Right lobe of liver (tissue), 6 donors: ENCODE data around the gene NOP9. TPM values are rescaled to one million over a fixed set of nuclear protein-coding genes. Genes with fewer than 3 reads are reported as not detected.

ENCODE experiments used
- ATAC-seq, 4 donors: fragments of 200-7000 bp; cut with Tn5 transposase; one replicate each; pipeline ENCODE4 v1.9.1; 2020; ENCODE audit warnings: mild to moderate bottlenecking in 4 of 4, moderate library complexity in 4 of 4
- DNase-seq, 3 donors: peaks; one replicate each; pipeline ENCODE4 v3.0.0-alpha.2; 2020
- H3K27ac ChIP-seq, 3 donors: fragments of 200-600 bp; one replicate each; pipeline ENCODE4 v1.8.0; 2022
- H3K27me3 ChIP-seq, 2 donors: fragments of 200-600 bp; one replicate each; pipeline ENCODE4 v1.8.0; 2022
- H3K36me3 ChIP-seq, 4 donors: fragments of 200-600 bp; sonication (generic) in 1 of 4; one replicate each; pipeline versions ENCODE4 v1.5.1 to v1.8.0; 2017 to 2022; ENCODE audit warnings: control low read depth in 1 of 4
- H3K4me1 ChIP-seq, 4 donors: fragments of 200-600 bp; sonication (generic) in 1 of 4; one replicate each; pipeline versions ENCODE4 v1.5.1 to v1.8.0; 2017 to 2022; ENCODE audit warnings: control low read depth in 1 of 4
- H3K4me3 ChIP-seq, 3 donors: fragments of 200-600 bp; one replicate each; pipeline ENCODE4 v1.8.0; 2022
- H3K9me3 ChIP-seq, 4 donors: fragments of 200-600 bp; sonication (generic) in 1 of 4; one replicate each; pipeline versions ENCODE4 v1.5.1 to v1.8.0; 2017 to 2022; ENCODE audit warnings: control low read depth in 1 of 4
- POLR2A ChIP-seq: fragments of 450-650 bp; IDR thresholded peaks from one replicate; pipeline ENCODE4 v1.6.1; 2017; ENCODE audit warnings: antibody characterized with exemption, mild to moderate bottlenecking
- WGBS: methylation state at CpG from one replicate; pipeline ENCODE4 v1.1.6; 2018; ENCODE audit warnings: low coverage, low lambda C conversion rate; ENCODE audit not compliant: insufficient coverage; ENCODE audit errors: missing lambda C conversion rate; 5-methylcytosine and 5-hydroxymethylcytosine counted together
- intact Hi-C, 2 donors: fragments of 100-400 bp; cut with DNase I; formaldehyde crosslinking; loops; one replicate each; pipeline versions ENCODE4 v1.11.2 to v1.14.1; 2022
- total RNA-seq, 6 experiments: library from RNA; depleted of rRNA in 2 of 6; stranded (reverse); fragments of >200 nt in 2 of 6; fragmentation: NEBNext Ultra II Directional in 3 of 6; extraction: Animal tissue kit (Norgen Biotek cat#: 25700) in 3 of 6; gene quantifications; one replicate each; pipeline versions ENCODE4 v1.1.0 to v1.2.4, GENCODE V29; 2016 to 2023
- TF ChIP-seq, protein P1 (sequence below), 4 donors: fragments of 200-600 bp in 3 of 4; fragments of 450-650 bp in 1 of 4; IDR thresholded peaks; one replicate each; pipeline versions ENCODE4 v1.5.1 to v1.8.0; 2016 to 2022; ENCODE audit warnings: antibody characterized with exemption in 4 of 4, mild to moderate bottlenecking in 2 of 4
- donor health status: DM: no; HTN: yes; CAD: no.
- donor health status: DM: no; HTN: no; CAD: no.
- donor health status: DM: no; HTN: no; CAD: no.
- donor health status: DM: no; HTN: yes; CAD: no.
- donor health status: DM: no; HTN: yes; CAD: no.

The NOP9 gene
- total RNA-seq, 6 experiments from 2014 or later = 8.2 to 15.3 (median 11.4) TPM

DNA sequence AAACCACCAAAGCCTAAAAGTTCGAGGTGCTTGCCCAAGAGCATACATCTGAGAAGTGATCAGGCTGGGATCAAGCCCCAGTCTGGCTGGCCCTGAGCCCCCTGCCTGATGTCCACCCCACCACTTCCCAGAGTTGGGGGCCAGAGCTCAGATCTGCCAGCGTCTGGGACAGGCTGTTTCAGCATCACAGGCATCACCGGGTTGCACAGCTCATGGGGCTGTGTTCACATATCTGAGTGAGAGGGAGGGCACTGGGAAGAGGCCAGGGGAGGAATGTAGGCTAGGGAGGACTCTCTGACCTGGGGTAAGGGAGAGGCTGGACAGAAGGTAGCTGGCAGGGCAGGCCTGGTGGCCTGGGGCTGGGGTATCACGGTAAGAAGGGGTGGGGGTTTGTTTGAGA lies 42.7 kb upstream of the NOP9 start:
- WGBS = 74% methylated on average over 3 of the region's 4 CpGs
- DNase-seq (no peak), ATAC-seq (no peak)
- no peak overlapping the region for H3K27ac ChIP-seq
- no peaks in the 10 kb centered on the region for H3K27me3 ChIP-seq
- TF ChIP-seq, protein P1, sequence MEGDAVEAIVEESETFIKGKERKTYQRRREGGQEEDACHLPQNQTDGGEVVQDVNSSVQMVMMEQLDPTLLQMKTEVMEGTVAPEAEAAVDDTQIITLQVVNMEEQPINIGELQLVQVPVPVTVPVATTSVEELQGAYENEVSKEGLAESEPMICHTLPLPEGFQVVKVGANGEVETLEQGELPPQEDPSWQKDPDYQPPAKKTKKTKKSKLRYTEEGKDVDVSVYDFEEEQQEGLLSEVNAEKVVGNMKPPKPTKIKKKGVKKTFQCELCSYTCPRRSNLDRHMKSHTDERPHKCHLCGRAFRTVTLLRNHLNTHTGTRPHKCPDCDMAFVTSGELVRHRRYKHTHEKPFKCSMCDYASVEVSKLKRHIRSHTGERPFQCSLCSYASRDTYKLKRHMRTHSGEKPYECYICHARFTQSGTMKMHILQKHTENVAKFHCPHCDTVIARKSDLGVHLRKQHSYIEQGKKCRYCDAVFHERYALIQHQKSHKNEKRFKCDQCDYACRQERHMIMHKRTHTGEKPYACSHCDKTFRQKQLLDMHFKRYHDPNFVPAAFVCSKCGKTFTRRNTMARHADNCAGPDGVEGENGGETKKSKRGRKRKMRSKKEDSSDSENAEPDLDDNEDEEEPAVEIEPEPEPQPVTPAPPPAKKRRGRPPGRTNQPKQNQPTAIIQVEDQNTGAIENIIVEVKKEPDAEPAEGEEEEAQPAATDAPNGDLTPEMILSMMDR (IDR thresholded peaks at IDR 0.05) = no peak
- TF ChIP-seq POLR2A = no peak
- no peaks in the 10 kb centered on the region for H3K4me1 ChIP-seq
- no peaks in the 10 kb centered on the region for H3K36me3 ChIP-seq
- H3K9me3 ChIP-seq = no peaks in the 10 kb centered on the region
- intact Hi-C loops = no loop called here
- no peak overlapping the region for H3K4me3 ChIP-seq

DNA sequence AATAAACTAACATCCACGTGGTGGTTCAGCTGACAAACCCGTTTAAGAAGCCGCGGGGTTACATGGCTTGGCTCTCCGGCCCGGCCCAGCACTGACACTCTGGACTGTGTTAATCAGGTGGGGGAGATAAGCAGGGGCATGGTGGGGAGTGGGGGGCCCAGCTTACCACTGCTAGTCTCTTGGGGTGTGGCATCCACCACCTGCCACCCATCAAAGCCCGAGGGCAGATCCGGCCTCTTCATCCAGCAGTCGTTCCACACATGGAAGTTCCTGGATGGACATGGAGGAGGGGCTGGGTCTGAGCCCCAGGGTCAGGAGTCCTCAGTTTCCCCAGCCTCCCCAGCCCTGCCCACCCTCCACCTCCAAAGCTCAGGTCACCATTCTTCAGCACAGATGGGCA lies 41.5 kb upstream of the NOP9 start:
- ATAC-seq (no peak), DNase-seq (no peak)
- Histone ChIP-seq H3K4me1 (no peaks in the 10 kb centered on the region), H3K36me3 (no peaks in the 10 kb centered on the region), H3K9me3 (no peaks in the 10 kb centered on the region), H3K4me3 (no peak overlapping the region), H3K27ac (no peak overlapping the region), H3K27me3 (no peaks in the 10 kb centered on the region)
- no peak for TF ChIP-seq POLR2A
- TF ChIP-seq, protein P1 (IDR thresholded peaks at IDR 0.05) = no peak
- intact Hi-C loops = no loop called here
- WGBS = 61% methylated on average over 2 of the region's 9 CpGs

GRCh38 chr14:24258548-24259265 lies 40.9 kb upstream of the NOP9 start:
- Histone ChIP-seq H3K27me3 (no peaks in the 10 kb centered on the region), H3K36me3 (no peaks in the 10 kb centered on the region), H3K4me3 (no peak overlapping the region), H3K27ac (no peak overlapping the region), H3K4me1 (no peaks in the 10 kb centered on the region), H3K9me3 (no peaks in the 10 kb centered on the region)
- TF ChIP-seq POLR2A = no peak
- TF ChIP-seq, protein P1 (IDR thresholded peaks at IDR 0.05) = no peak
- 93% methylated on average over 13 of the region's 18 CpGs for WGBS
- ATAC-seq (no peak), DNase-seq (no peak)
- intact Hi-C loops = no loop called here

DNA sequence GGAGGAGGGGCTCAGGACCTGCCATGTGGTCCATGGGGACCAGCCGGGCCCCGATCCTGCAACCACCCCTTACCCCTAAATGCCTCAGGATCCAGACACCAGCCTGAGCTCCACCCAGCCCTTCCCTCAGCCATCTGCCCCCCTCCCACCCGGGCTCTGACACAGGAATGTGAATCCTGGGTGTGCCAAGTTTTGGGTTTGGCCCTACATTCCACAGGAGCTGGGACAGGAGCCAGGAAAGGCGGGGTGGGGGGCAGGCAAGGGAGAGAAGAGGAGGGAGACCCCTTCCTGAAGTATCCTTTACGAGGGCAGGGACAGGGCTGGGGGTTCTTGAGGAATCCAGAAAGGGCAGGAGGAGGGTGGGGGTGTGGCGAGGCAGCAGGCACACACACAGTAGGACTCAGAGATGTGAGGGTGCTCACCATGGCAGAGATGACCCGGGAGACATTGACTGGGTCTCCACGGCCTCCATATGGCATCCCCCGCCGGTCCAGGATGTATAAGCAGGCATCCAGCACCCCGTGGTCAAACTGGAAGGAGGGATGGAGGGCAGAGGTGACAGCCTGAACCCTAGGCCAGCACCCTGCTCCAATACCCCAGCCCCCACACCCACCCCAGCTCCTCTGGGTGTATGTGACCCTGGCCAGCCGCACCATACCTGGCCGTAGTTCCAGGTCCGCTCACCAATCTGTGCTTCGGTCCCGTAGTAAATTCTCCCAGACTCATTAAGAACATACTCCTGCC lies 40.2 kb upstream of the NOP9 start:
- H3K27ac ChIP-seq = no peak overlapping the region
- H3K36me3 ChIP-seq = no peaks in the 10 kb centered on the region
- no peak for TF ChIP-seq POLR2A
- TF ChIP-seq, protein P1 (IDR thresholded peaks at IDR 0.05) = no peak
- ATAC-seq (peak in 1 of 4 donors; percentile 3), DNase-seq (no peak)
- WGBS = 97% methylated on average over 5 of the region's 16 CpGs
- H3K4me3 ChIP-seq = no peak overlapping the region
- no peaks in the 10 kb centered on the region for H3K27me3 ChIP-seq
- intact Hi-C loops = no loop called here
- no peaks in the 10 kb centered on the region for H3K9me3 ChIP-seq
- no peaks in the 10 kb centered on the region for H3K4me1 ChIP-seq
